MCF 10A (cell line): ENCODE data around the gene SRSF9. TPM values are rescaled to one million over a fixed set of nuclear protein-coding genes. Genes with fewer than 3 reads are reported as not detected.

Experiments
- BruUV-seq: library from RNA; stranded (reverse); fragments of 400-500 nt; replicated peaks from 2 replicates; lab custom pipeline; 2021; lab: Mats Ljungman, UMichigan
- CTCF ChIA-PET: fragments of 300-600 bp; sonication (Branson Sonifier 250); formaldehyde crosslinking; extraction: SDS; loops from one replicate; lab custom pipeline; 2021; ENCODE audit warnings: antibody characterized with exemption, inconsistent platforms; lab: Yijun Ruan, JAX
- POLR2A ChIA-PET: fragments of 300-600, 350-650 bp; sonication (Branson Sonifier 250); formaldehyde crosslinking; extraction: SDS; loops from one replicate; lab custom pipeline; 2020; ENCODE audit warnings: antibody characterized with exemption, inconsistent platforms; lab: Yijun Ruan, JAX
- DNase-seq: peaks from one replicate; pipeline ENCODE4 v3.0.0-alpha.2; 2018; ENCODE audit not compliant: unreplicated experiment
- H3K27ac Mint-ChIP-seq: one replicate; pipeline ENCODE4 v1.8.0; 2022; ENCODE audit warnings: mild to moderate bottlenecking, low read depth, mixed read lengths; ENCODE audit not compliant: unreplicated experiment
- H3K27me3 Mint-ChIP-seq: one replicate; pipeline ENCODE4 v1.8.0; 2022; ENCODE audit warnings: mixed read lengths; ENCODE audit not compliant: insufficient read depth, unreplicated experiment
- H3K36me3 Mint-ChIP-seq: one replicate; pipeline ENCODE4 v1.8.0; 2022; ENCODE audit warnings: mild to moderate bottlenecking, moderate library complexity, mixed read lengths; ENCODE audit not compliant: insufficient read depth, unreplicated experiment
- H3K4me1 Mint-ChIP-seq: one replicate; pipeline ENCODE4 v1.8.0; 2022; ENCODE audit warnings: mixed read lengths; ENCODE audit not compliant: insufficient read depth, unreplicated experiment
- H3K4me3 Mint-ChIP-seq: one replicate; pipeline ENCODE4 v1.8.0; 2022; ENCODE audit warnings: mild to moderate bottlenecking, moderate library complexity, mixed read lengths; ENCODE audit not compliant: unreplicated experiment
- H3K9me3 Mint-ChIP-seq: one replicate; pipeline ENCODE4 v1.8.0; 2022; ENCODE audit warnings: mixed read lengths; ENCODE audit not compliant: unreplicated experiment
- CTCF ChIP-seq: fragments of 200-600 bp; IDR thresholded peaks from one replicate; pipeline ENCODE4 v1.8.0; 2022; ENCODE audit warnings: antibody characterized with exemption, mild to moderate bottlenecking; ENCODE audit not compliant: unreplicated experiment
- intact Hi-C: fragments of 100-400 bp; cut with micrococcal nuclease; formaldehyde crosslinking; loops from 2 replicates; pipeline ENCODE4 v1.14.1; 2022
- total RNA-seq: library from RNA; stranded (reverse); gene quantifications from 2 replicates; pipeline ENCODE4 v1.2.3, GENCODE V29; 2022

SRSF9 gene
- total RNA-seq, 1 experiment from 2014 or later, result 193 TPM

GRCh38 chr12:120421701-120422100 lies 47.8 kb downstream of the SRSF9 start:
- no peaks in the 10 kb centered on the region for H3K9me3 Mint-ChIP-seq
- no peak for DNase-seq
- no peaks in the 10 kb centered on the region for H3K27me3 Mint-ChIP-seq
- BruUV-seq, result no TSS peak
- ChIA-PET POLR2A (no interaction called here), CTCF (interaction anchor here (0.9 kb wide), 1 partner anchor 9 kb away, joined by 5 read pairs; no protein-coding TSS in a partner anchor)
- H3K27ac Mint-ChIP-seq, result no peak overlapping the region
- intact Hi-C loops, result no loop called here
- no peaks in the 10 kb centered on the region for H3K36me3 Mint-ChIP-seq
- H3K4me3 Mint-ChIP-seq, result no peak overlapping the region
- TF ChIP-seq CTCF, result no peak
- H3K4me1 Mint-ChIP-seq, result no peaks in the 10 kb centered on the region

GRCh38 chr12:120417917-120418580 lies 51.5 kb downstream of the SRSF9 start:
- ChIA-PET POLR2A (interaction anchor here (0.6 to 1.0 kb wide), 3 partner anchors 19 to 186 kb away, joined by 3 to 4 read pairs (median 3); no protein-coding TSS in a partner anchor), CTCF (interaction anchor here (0.7 to 4.4 kb wide), 4 partner anchors 12 to 62 kb away, joined by 3 to 32 read pairs (median 4); no protein-coding TSS in a partner anchor)
- TF ChIP-seq CTCF, result no peak
- H3K27ac Mint-ChIP-seq, result peak overlapping the region; percentile 2
- H3K27me3 Mint-ChIP-seq, result no peaks in the 10 kb centered on the region
- intact Hi-C loops, result no loop called here
- BruUV-seq, result no TSS peak
- H3K36me3 Mint-ChIP-seq, result no peaks in the 10 kb centered on the region
- DNase-seq, result no peak
- H3K9me3 Mint-ChIP-seq, result no peaks in the 10 kb centered on the region
- no peak overlapping the region for H3K4me3 Mint-ChIP-seq
- no peaks in the 10 kb centered on the region for H3K4me1 Mint-ChIP-seq

GRCh38 chr12:120416490-120417216 lies 52.9 kb downstream of the SRSF9 start:
- Mint-ChIP-seq H3K4me3 (no peak overlapping the region), H3K9me3 (no peaks in the 10 kb centered on the region), H3K36me3 (no peaks in the 10 kb centered on the region), H3K27me3 (no peaks in the 10 kb centered on the region), H3K27ac (no peak overlapping the region), H3K4me1 (no peaks in the 10 kb centered on the region)
- no peak for DNase-seq
- CTCF ChIA-PET, result interaction anchor here (0.6 to 4.4 kb wide), 2 partner anchors 13 to 614 kb away, joined by 3 to 32 read pairs; no protein-coding TSS in a partner anchor
- no peak for TF ChIP-seq CTCF
- POLR2A ChIA-PET, result interaction anchor here (1.0 kb wide), 1 partner anchor 21 kb away, joined by 3 read pairs; no protein-coding TSS in a partner anchor
- no TSS peak for BruUV-seq
- intact Hi-C loops, result no loop called here
